Ectodermal cell (in vitro differentiated cells): ENCODE data around the gene ENKUR.
A peak's percentile ranks its signal among the peaks of the same experiment; 100 is the strongest.
"Not testable (repeated sequence)": the region's sequence is repeated elsewhere in the genome, so short reads cannot be mapped to it uniquely, and the experiment has no call there.

ENCODE experiments used
- H3K27ac ChIP-seq: 2 replicates; pipeline ENCODE4 v1.7.0; 2013; ENCODE audit warnings: mild to moderate bottlenecking, low read depth, low read length; ENCODE audit not compliant: insufficient read depth, poor library complexity, severe bottlenecking
- H3K27me3 ChIP-seq: 2 replicates; pipeline ENCODE4 v1.7.0; 2013; ENCODE audit warnings: mild to moderate bottlenecking, low read length; ENCODE audit not compliant: insufficient read depth, control insufficient read depth, poor library complexity, severe bottlenecking
- H3K36me3 ChIP-seq: one replicate; pipeline ENCODE4 v1.7.0; 2013; ENCODE audit warnings: low read length; ENCODE audit not compliant: control insufficient read depth, insufficient read depth
- H3K4me1 ChIP-seq: one replicate; pipeline ENCODE4 v1.7.0; 2013; ENCODE audit warnings: low read length; ENCODE audit not compliant: control insufficient read depth, insufficient read depth
- H3K4me3 ChIP-seq: 2 replicates; pipeline ENCODE4 v1.7.0; 2013; ENCODE audit warnings: low read depth, low read length, control low read depth; ENCODE audit not compliant: insufficient read depth
- H3K9me3 ChIP-seq: 2 replicates; pipeline ENCODE4 v1.7.0; 2013; ENCODE audit warnings: mild to moderate bottlenecking, low read length, moderate library complexity; ENCODE audit not compliant: control insufficient read depth
- WGBS, 2 experiments: methylation state at CpG; one replicate each; pipeline ENCODE4 v1.1.7; 2013; ENCODE audit warnings: missing lambda C conversion rate in 2 of 2; 5-methylcytosine and 5-hydroxymethylcytosine counted together

ENKUR gene

DNA sequence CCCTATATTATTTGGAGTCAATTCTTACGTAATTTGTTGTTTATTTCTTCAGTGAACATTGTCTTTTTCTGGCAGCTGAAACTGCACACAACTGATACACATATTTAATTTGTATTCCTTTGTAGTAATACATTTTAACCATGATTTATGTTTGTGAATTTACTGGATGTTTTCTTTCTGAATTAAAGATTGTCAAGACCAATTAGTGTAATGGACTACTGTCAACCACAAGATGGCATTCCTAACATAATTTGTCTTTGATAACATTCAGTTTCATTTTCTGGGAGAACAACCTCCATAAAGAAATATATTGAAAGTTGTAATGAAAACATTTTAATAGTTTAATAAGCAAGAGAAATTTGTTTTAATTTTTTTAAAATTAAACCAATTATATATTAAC is 10.5 kb upstream of the ENKUR start:
- WGBS, 2 experiments, result 100% methylated on average over 1 of the region's 1 CpG; no CpG with 5 or more reads in 1 of the 2 experiments
- Histone ChIP-seq H3K27me3 (no peaks in the 10 kb centered on the region), H3K9me3 (no peaks in the 10 kb centered on the region), H3K27ac (no peak overlapping the region), H3K4me1 (no peaks in the 10 kb centered on the region), H3K36me3 (no peaks in the 10 kb centered on the region), H3K4me3 (no peak overlapping the region)

DNA sequence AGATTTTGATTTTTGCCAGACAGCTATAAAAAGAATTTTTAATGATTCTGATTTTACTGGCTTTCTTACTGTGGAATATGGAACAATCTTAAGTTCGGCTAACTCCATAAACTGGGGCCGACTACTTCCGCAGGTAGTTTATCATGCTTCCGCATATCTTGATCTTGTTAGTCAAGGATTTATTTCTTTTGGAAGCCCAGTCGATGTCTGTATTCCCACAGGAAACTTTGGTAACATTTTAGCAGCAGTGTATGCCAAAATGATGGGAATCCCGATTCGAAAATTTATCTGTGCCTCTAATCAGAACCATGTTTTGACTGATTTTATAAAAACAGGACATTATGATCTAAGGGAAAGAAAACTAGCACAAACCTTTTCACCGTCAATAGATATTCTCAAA is 8.6 kb upstream of the ENKUR start:
- H3K4me1 ChIP-seq, result no peaks in the 10 kb centered on the region
- WGBS, 2 experiments, result 96 to 98% methylated on average over 7 to 8 of the region's 8 CpGs
- no peak overlapping the region for H3K4me3 ChIP-seq
- H3K36me3 ChIP-seq, result no peaks in the 10 kb centered on the region
- no peaks in the 10 kb centered on the region for H3K9me3 ChIP-seq
- no peaks in the 10 kb centered on the region for H3K27me3 ChIP-seq
- H3K27ac ChIP-seq, result no peak overlapping the region

GRCh38 chr10:25023278-25023677 is 7.3 kb upstream of the ENKUR start:
- Histone ChIP-seq H3K27ac (no peak overlapping the region), H3K4me1 (no peaks in the 10 kb centered on the region), H3K9me3 (no peaks in the 10 kb centered on the region), H3K27me3 (no peaks in the 10 kb centered on the region), H3K4me3 (no peak overlapping the region), H3K36me3 (no peaks in the 10 kb centered on the region)
- 84 to 97% methylated on average over 3 of the region's 3 CpGs for WGBS, 2 experiments

GRCh38 chr10:25018703-25019102 is 2.7 kb upstream of the ENKUR start:
- Histone ChIP-seq H3K27ac (no peak overlapping the region), H3K4me3 (no peak overlapping the region), H3K9me3 (no peaks in the 10 kb centered on the region), H3K27me3 (no peaks in the 10 kb centered on the region), H3K4me1 (peaks cover 4% of the 10 kb centered on the region), H3K36me3 (no peaks in the 10 kb centered on the region)
- 96 to 98% methylated on average over 3 of the region's 3 CpGs for WGBS, 2 experiments

- Histone ChIP-seq H3K9me3 (no peaks in the 10 kb centered on the region), H3K4me3 (peak overlapping the region; percentile 55), H3K27me3 (no peaks in the 10 kb centered on the region), H3K4me1 (peaks cover 4% of the 10 kb centered on the region), H3K27ac (no peak overlapping the region), H3K36me3 (no peaks in the 10 kb centered on the region)
- WGBS, 2 experiments, result 97 to 98% methylated on average over 5 of the region's 6 CpGs
Measured at GRCh38 chr10:25017661-25018060, 1.7 kb upstream of the ENKUR start.

DNA sequence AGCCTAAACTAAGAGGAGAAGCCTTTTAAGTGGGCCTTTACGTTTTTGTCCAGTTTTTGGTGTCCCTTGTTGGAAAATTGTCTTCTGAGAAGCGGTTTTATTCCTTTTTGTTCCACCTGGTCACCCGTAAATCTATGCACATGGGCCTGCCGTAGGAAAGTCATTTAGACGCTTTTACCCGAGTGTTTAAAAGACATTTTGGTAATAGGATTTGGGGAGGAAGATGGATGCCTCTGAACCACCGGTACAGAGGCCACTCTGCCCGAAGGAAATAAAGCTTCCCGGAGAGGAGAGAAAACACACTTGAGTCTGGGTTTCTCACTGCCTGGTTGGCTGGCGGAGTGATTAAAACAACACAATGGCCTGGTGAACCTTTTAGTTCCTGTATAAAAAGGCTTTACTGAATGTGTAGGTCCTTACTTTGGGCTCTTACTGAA is 1.2 kb upstream of the ENKUR start:
- Histone ChIP-seq H3K9me3 (no peaks in the 10 kb centered on the region), H3K4me1 (peaks cover 4% of the 10 kb centered on the region), H3K27ac (peak overlapping the region; percentile 96), H3K27me3 (no peaks in the 10 kb centered on the region), H3K36me3 (no peaks in the 10 kb centered on the region), H3K4me3 (peak overlapping the region; percentile 55)
- 15 to 18% methylated on average over 10 of the region's 10 CpGs for WGBS, 2 experiments

GRCh38 chr10:25016376-25017153 is 607 bp upstream of the ENKUR start, which contains the start of gene THNSL1:
TSS of gene THNSL1 (plus strand) at chr10:25016612. CDS start at chr10:25023224, 6,612 bp downstream.
- Histone ChIP-seq H3K4me3 (peak within 1 kb of the TSS; percentile 55), H3K9me3 (no peaks in the 10 kb centered on the region), H3K27me3 (no peaks in the 10 kb centered on the region), H3K27ac (peak within 1 kb of the TSS; percentile 96), H3K36me3 (no peaks in the 10 kb centered on the region), H3K4me1 (peaks cover 4% of the 10 kb centered on the region)
- WGBS, 2 experiments, result 0% methylated on average over 69 of the region's 69 CpGs

GRCh38 chr10:25014579-25014978 is 1.4 kb downstream of the ENKUR start:
- H3K36me3 ChIP-seq, result no peaks in the 10 kb centered on the region
- peaks cover 4% of the 10 kb centered on the region for H3K4me1 ChIP-seq
- no peak overlapping the region for H3K27ac ChIP-seq
- H3K9me3 ChIP-seq, result no peaks in the 10 kb centered on the region
- H3K27me3 ChIP-seq, result no peaks in the 10 kb centered on the region
- no peak overlapping the region for H3K4me3 ChIP-seq

DNA sequence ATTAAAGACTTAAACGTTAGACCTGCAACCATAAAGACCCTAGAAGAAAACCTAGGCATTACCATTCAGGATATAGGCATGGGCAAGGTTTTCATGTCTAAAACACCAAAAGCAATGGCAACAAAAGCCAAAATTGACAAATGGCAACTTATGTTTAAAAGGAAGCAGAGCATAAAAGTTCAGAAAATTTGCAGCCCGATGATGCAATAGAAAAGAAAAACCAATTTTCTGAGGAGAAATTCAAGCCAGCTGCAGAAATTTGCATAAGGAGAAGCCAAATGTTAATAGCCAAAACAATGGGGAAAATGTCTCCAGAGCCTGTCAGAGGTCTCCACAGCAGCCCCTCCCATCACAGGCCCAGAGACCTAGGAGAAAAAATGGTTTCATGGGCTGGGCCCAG is 4.4 kb downstream of the ENKUR start:
- H3K27me3 ChIP-seq, H3K9me3 ChIP-seq, H3K4me3 ChIP-seq, H3K27ac ChIP-seq, H3K36me3 ChIP-seq, H3K4me1 ChIP-seq: not testable (repeated sequence)
- 89 to 92% methylated on average over 2 of the region's 2 CpGs for WGBS, 2 experiments

DNA sequence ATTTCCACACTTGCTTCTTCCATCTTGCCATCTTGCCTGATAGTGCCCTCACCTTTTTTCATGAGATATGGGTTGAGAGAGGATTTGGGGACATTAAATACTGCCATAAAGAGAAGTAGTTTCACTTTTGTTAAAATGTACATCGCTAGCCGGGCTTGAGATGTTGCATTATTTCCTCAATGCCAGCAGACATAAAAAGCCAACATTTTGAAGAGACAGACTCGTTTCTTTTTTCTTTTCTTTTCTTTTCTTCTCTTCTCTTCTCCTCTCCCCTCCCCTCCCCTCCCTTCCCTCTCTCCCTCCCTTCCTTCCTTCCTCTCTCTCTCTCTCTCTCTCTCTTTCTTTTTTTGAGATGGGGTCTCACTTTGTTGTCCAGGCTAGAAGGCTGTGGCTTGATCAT is 17.9 kb downstream of the ENKUR start:
- Histone ChIP-seq H3K4me1 (no peaks in the 10 kb centered on the region), H3K36me3 (no peaks in the 10 kb centered on the region), H3K27ac (no peak overlapping the region), H3K27me3 (no peaks in the 10 kb centered on the region), H3K4me3 (no peak overlapping the region), H3K9me3 (no peaks in the 10 kb centered on the region)
- 87 to 95% methylated on average over 3 of the region's 3 CpGs for WGBS, 2 experiments
